Measurements from ENCODE around the gene DNAH14.

DNA sequence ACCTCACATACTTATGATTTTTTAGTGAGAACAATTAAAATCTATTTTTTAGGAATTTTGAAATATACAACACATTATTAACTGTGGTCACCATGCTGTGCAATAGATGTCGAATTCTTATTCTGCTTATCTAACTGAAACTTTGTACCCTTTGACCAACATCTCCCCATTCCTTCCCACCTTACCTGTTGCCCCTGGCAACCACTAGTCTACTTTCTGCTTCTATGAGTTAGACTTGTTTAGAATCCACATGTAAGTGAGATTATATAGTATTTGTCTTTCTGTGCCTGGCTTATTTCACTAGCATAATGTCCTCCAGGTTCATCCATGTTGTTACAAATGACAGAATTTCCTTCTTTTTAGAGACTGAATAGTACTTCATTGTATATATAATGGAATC, 330.1 kb downstream of the DNAH14 start:
- no peak for TF ChIP-seq USF2 (IDR thresholded peaks at IDR 0.05; ENCODE audit: low read length)
- TF ChIP-seq TAF1 (IDR thresholded peaks at IDR 0.05; ENCODE audit: low read depth, low read length), result no peak
- TF ChIP-seq CHD1 (IDR thresholded peaks at IDR 0.05; ENCODE audit: low read depth, low read length), result no peak
- TF ChIP-seq POLR2AphosphoS5 (IDR thresholded peaks at IDR 0.05; ENCODE audit: low read depth, low read length), result no peak
- TF ChIP-seq CTCF (IDR thresholded peaks at IDR 0.05; ENCODE audit: control extremely low read depth in 1 of 3, insufficient read depth in 1 of 3, low read depth in 1 of 3, low read length in 3 of 3), result no peak
- no peak for TF ChIP-seq MAX (IDR thresholded peaks at IDR 0.05)
- TF ChIP-seq SIRT6 (IDR thresholded peaks at IDR 0.05; ENCODE audit: low read length), result no peak

Measured in H1 (cell line).